Adrenal gland (tissue), 19 donors: ENCODE results near the gene PLXNA2. TPM values are rescaled to one million over a fixed set of nuclear protein-coding genes. Genes with fewer than 3 reads are reported as not detected.

Experiments used
- DNase-seq, 7 donors: peaks; one replicate each; pipeline ENCODE4 v3.0.0-alpha.2; 2019 to 2020
- H3K27ac ChIP-seq, 5 donors: fragments of 200-600 bp; sonication (generic) in 4 of 5; 1 replicate in 3 of 5; 2 replicates in 2 of 5; pipeline versions ENCODE4 v1.5.1 to v1.8.0; 2016 to 2020; ENCODE audit warnings: mild to moderate bottlenecking in 1 of 5
- H3K27me3 ChIP-seq: fragments of 200-600 bp; 2 replicates; pipeline ENCODE4 v1.8.0; 2021
- H3K36me3 ChIP-seq, 2 donors: fragments of 200-600 bp; replicated peaks in 1 of 2; 1 replicate in 1 of 2; 2 replicates in 1 of 2; pipeline versions ENCODE4 v1.5.1 to v1.8.0; 2018 to 2022
- H3K4me1 ChIP-seq, 2 donors: fragments of 200-600 bp; replicated peaks in 1 of 2; 1 replicate in 1 of 2; 2 replicates in 1 of 2; pipeline versions ENCODE4 v1.5.1 to v1.8.0; 2018 to 2021
- H3K4me3 ChIP-seq, 4 donors: fragments of 200-600 bp; sonication (generic) in 3 of 4; one replicate each; pipeline ENCODE4 v1.5.1; 2016 to 2018
- H3K9me3 ChIP-seq, 3 donors: fragments of 200-600 bp; sonication (generic) in 1 of 3; replicated peaks in 1 of 3; 1 replicate in 2 of 3; 2 replicates in 1 of 3; pipeline versions ENCODE4 v1.5.1 to v1.8.0; 2016 to 2021
- CTCF ChIP-seq, 6 experiments: fragments of 450-650 bp in 4 of 6; fragments of 200-600 bp in 2 of 6; sonication (generic) in 1 of 6; IDR thresholded peaks; 1 replicate in 5 of 6; 2 replicates in 1 of 6; pipeline versions ENCODE4 v1.5.1 to v1.8.0; 2016 to 2021; ENCODE audit warnings: antibody characterized with exemption in 6 of 6, mild to moderate bottlenecking in 2 of 6, moderate library complexity in 1 of 6
- POLR2A ChIP-seq, 2 donors: fragments of 450-650 bp; IDR thresholded peaks; one replicate each; pipeline ENCODE4 v1.6.1; 2017; ENCODE audit warnings: antibody characterized with exemption in 2 of 2, mild to moderate bottlenecking in 2 of 2, moderate library complexity in 1 of 2
- WGBS, 4 donors: extraction: QIAGEN DNeasy Blood & Tissue Kit in 2 of 4; methylation state at CpG; one replicate each; pipeline versions ENCODE4 v1.1.5 to v1.1.7; 2013 to 2017; 5-methylcytosine and 5-hydroxymethylcytosine counted together
- intact Hi-C, 2 donors: fragments of 100-400 bp; cut with DNase I; formaldehyde crosslinking; loops; one replicate each; pipeline versions ENCODE4 v1.14.1 to v1.15.0; 2022 to 2023
- long read RNA-seq, 10 donors: library from polyadenylated mRNA in 3 of 10; unstranded in 2 of 10; stranded (forward) in 1 of 10; transcript quantifications; one replicate each; pipeline ENCODE4 v2.0.0 and lab custom pipeline, GENCODE V29; 2021 to 2026
- polyA plus RNA-seq, 3 donors: library from polyadenylated mRNA; stranded (reverse); fragments of 200-250 nt in 2 of 3; fragments of 350-450 nt in 1 of 3; fragmentation: Illumina TruSeq in 1 of 3; extraction: RNeasy Lipid Tissue Mini Kit (QIAGEN cat#74804) in 1 of 3; gene quantifications; one replicate each; pipeline ENCODE4 v1.2.3, GENCODE V29; 2013 to 2014
- total RNA-seq, 9 donors: library from RNA; depleted of rRNA in 4 of 9; stranded (reverse); fragments of >200 nt in 4 of 9; fragments of 120-200 nt in 1 of 9; fragmentation: NEBNext Ultra II Directional in 1 of 9; extraction: Animal tissue kit (Norgen Biotek cat#: 25700) in 1 of 9; gene quantifications; one replicate each; pipeline versions ENCODE4 v1.1.0 to v1.2.4, GENCODE V29; 2013 to 2023
- donor health status: healthy with polysubstance abuse.
- donor health status: Bipolar disorder and iron deficiency.
- donor health status: DM: yes; HTN: yes; CAD: no.
- donor health status: DM: no; HTN: no; CAD: no.
- donor health status: DM: no; HTN: no; CAD: no.
- donor health status: DM: yes; HTN: yes; CAD: no.

The PLXNA2 gene
- total RNA-seq: 1 to 10 TPM; 2.7 to 9.4 (median 5.7) TPM
- polyA plus RNA-seq: 1 to 10 TPM; 2.8 to 4.3 (median 4.3) TPM
- long read RNA-seq, donor 1, partial matches to known transcripts: 0 of 1 reads
- long read RNA-seq, donor 1, other reads (novel, unspliced or antisense): 0 of 1 reads
- long read RNA-seq, donor 2, transcript PLXNA2-205 (3 exons, 2,860 nt): major isoform, 5 of 6 reads
- long read RNA-seq, donor 2, partial matches to known transcripts: 0 of 6 reads
- long read RNA-seq, donor 2, other reads (novel, unspliced or antisense): 0 of 6 reads
- long read RNA-seq, donor 3: 0 reads
- long read RNA-seq, donor 4: 0 reads
- long read RNA-seq, donor 5: 0 reads
- long read RNA-seq, donor 6, partial matches to known transcripts: 0 of 2 reads
- long read RNA-seq, donor 6, other reads (novel, unspliced or antisense): 2 of 2 reads
- long read RNA-seq, donor 7: 0 reads
- long read RNA-seq, donor 8, full-length matches to known transcripts: 4 of 4 reads
- long read RNA-seq, donor 8, partial matches to known transcripts: 0 of 4 reads
- long read RNA-seq, donor 8, other reads (novel, unspliced or antisense): 0 of 4 reads
- long read RNA-seq, donor 9, partial matches to known transcripts: 0 of 2 reads
- long read RNA-seq, donor 9, other reads (novel, unspliced or antisense): 0 of 2 reads
- long read RNA-seq, donor 10: 0 reads

GRCh38 chr1:208243967-208244916 is at the start of gene PLXNA2:
PLXNA2 (minus strand) TSS chr1:208244384; CDS start chr1:208217922, 26,462 bp downstream.
- 1 to 3% (median 1%) methylated on average over 24 to 78 of the region's 78 CpGs for WGBS, 4 donors
- no peak for TF ChIP-seq CTCF (IDR thresholded peaks at IDR 0.05)
- peak; percentile 12 to 49 for TF ChIP-seq POLR2A (IDR thresholded peaks at IDR 0.05)
- peak; percentile 74 to 90 (median 79) for DNase-seq
- H3K27ac ChIP-seq: peak within 1 kb of the TSS in 4 of 5 donors; percentile 42 to 95 (median 66)
- intact Hi-C loops: loop anchor here (5.0 kb wide), 3 partner anchors 112 to 222 kb away; no protein-coding TSS in a partner anchor
- no peaks in the 10 kb centered on the region for H3K27me3 ChIP-seq
- no peaks in the 10 kb centered on the region for H3K36me3 ChIP-seq
- no peaks in the 10 kb centered on the region for H3K9me3 ChIP-seq
- peak within 1 kb of the TSS; percentile 7 to 90 (median 59) for H3K4me3 ChIP-seq
- peaks cover 0 to 19% of the 10 kb centered on the region in 2 donors for H3K4me1 ChIP-seq

- Histone ChIP-seq H3K27ac (no peak overlapping the region), H3K4me1 (no peaks in the 10 kb centered on the region), H3K27me3 (no peaks in the 10 kb centered on the region), H3K36me3 (no peaks in the 10 kb centered on the region), H3K4me3 (no peak overlapping the region), H3K9me3 (no peaks in the 10 kb centered on the region)
- TF ChIP-seq POLR2A (IDR thresholded peaks at IDR 0.05): no peak
- TF ChIP-seq CTCF (IDR thresholded peaks at IDR 0.05): no peak
- DNase-seq: no peak
- WGBS, 4 donors: 77 to 86% (median 80%) methylated on average over 2 of the region's 2 CpGs
- intact Hi-C loops: no loop called here
Measured at GRCh38 chr1:208292908-208293307, 48.7 kb upstream of the PLXNA2 start.

- intact Hi-C loops: no loop called here
Measured at GRCh38 chr1:208291923-208292711, 47.9 kb upstream of the PLXNA2 start.

GRCh38 chr1:208291129-208291528 is 46.9 kb upstream of the PLXNA2 start:
- 71 to 86% (median 80%) methylated on average over 2 of the region's 2 CpGs for WGBS, 4 donors
- H3K4me1 ChIP-seq: no peaks in the 10 kb centered on the region
- intact Hi-C loops: no loop called here
- TF ChIP-seq POLR2A (IDR thresholded peaks at IDR 0.05) (no peak), CTCF (IDR thresholded peaks at IDR 0.05) (no peak)
- DNase-seq: no peak
- no peak overlapping the region for H3K4me3 ChIP-seq
- H3K36me3 ChIP-seq: no peaks in the 10 kb centered on the region
- no peaks in the 10 kb centered on the region for H3K27me3 ChIP-seq
- no peak overlapping the region for H3K27ac ChIP-seq
- no peaks in the 10 kb centered on the region for H3K9me3 ChIP-seq

More at GRCh38 chr1:208291923-208292711, 47.9 kb upstream of the PLXNA2 start:
- 75 to 90% (median 80%) methylated on average over 4 of the region's 4 CpGs for WGBS, 4 donors
- H3K27ac ChIP-seq: no peak overlapping the region
- H3K9me3 ChIP-seq: no peaks in the 10 kb centered on the region
- H3K4me3 ChIP-seq: no peak overlapping the region
- H3K36me3 ChIP-seq: no peaks in the 10 kb centered on the region
- no peak for TF ChIP-seq POLR2A (IDR thresholded peaks at IDR 0.05)
- H3K4me1 ChIP-seq: no peaks in the 10 kb centered on the region
- H3K27me3 ChIP-seq: no peaks in the 10 kb centered on the region
- DNase-seq: no peak
